ENCODE data around the gene SDK2.

- TF ChIP-seq POLR2A (IDR thresholded peaks at IDR 0.05): no peak
- no peak for TF ChIP-seq CTCF (IDR thresholded peaks at IDR 0.05)
- TF ChIP-seq POLR2AphosphoS5 (IDR thresholded peaks at IDR 0.05): no peak
These were observed 105.1 kb downstream of the SDK2 start for GRCh38 chr17:73539166-73539565.

Data from prostate gland (tissue), 2 donors.